ENCODE measurements around the gene ARPC1A. TPM values are rescaled to one million over a fixed set of nuclear protein-coding genes. Genes with fewer than 3 reads are reported as not detected.

The ARPC1A gene
- total and polyA plus RNA-seq, 2 donors from 2014 or later: 117 to 119 TPM

DNA sequence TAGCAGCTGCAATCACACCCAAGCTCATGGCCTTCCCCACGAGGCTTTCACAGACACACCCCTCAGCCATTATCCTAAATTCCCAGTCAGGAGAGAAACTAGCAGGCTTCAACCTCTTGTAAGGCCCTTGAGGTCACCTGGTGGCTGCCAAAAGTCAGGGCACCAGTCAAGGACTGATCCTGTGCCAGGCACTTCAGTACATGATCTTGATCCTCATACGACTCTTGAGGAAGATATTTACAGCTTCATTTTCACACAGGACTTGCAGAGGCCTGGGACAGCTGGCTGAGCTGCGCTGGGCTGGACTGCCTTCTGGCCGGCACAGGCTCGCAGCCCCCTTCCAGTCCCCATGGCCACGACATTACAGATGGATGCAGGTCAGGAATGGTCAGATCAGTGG, 73.9 kb downstream of the ARPC1A start:
- H3K9me3 ChIP-seq (ENCODE audit: control insufficient read depth in 2 of 3, insufficient read depth in 1 of 3, low read length in 3 of 3): no peaks in the 10 kb centered on the region
- no peaks in the 10 kb centered on the region for H3K27me3 ChIP-seq (ENCODE audit: control insufficient read depth, insufficient read depth, low read length)
- no peak overlapping the region for H3K27ac ChIP-seq (ENCODE audit: low read depth in 2 of 2, low read length in 2 of 2)
- intact Hi-C loops (cut with DNase I): no loop called here
- H3K4me1 ChIP-seq (ENCODE audit: control insufficient read depth in 2 of 3, insufficient read depth in 2 of 3, low read depth in 1 of 3, low read length in 3 of 3): peaks cover 0 to 3% (median 0%) of the 10 kb centered on the region in 3 donors
- TF ChIP-seq, protein P1, sequence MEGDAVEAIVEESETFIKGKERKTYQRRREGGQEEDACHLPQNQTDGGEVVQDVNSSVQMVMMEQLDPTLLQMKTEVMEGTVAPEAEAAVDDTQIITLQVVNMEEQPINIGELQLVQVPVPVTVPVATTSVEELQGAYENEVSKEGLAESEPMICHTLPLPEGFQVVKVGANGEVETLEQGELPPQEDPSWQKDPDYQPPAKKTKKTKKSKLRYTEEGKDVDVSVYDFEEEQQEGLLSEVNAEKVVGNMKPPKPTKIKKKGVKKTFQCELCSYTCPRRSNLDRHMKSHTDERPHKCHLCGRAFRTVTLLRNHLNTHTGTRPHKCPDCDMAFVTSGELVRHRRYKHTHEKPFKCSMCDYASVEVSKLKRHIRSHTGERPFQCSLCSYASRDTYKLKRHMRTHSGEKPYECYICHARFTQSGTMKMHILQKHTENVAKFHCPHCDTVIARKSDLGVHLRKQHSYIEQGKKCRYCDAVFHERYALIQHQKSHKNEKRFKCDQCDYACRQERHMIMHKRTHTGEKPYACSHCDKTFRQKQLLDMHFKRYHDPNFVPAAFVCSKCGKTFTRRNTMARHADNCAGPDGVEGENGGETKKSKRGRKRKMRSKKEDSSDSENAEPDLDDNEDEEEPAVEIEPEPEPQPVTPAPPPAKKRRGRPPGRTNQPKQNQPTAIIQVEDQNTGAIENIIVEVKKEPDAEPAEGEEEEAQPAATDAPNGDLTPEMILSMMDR (IDR thresholded peaks at IDR 0.05; ENCODE audit: borderline replicate concordance, extremely low read depth, insufficient read depth): no peak
- no peak overlapping the region for H3K4me3 ChIP-seq (ENCODE audit: low read length in 3 of 3)
- FAIRE-seq (no peak), DNase-seq (no peak)
- H3K9ac ChIP-seq (ENCODE audit: low read length in 3 of 3): no peak overlapping the region
- peaks cover 5 to 49% (median 38%) of the 10 kb centered on the region in 3 donors for H3K36me3 ChIP-seq (ENCODE audit: control insufficient read depth in 2 of 3, insufficient read depth in 3 of 3, low read length in 3 of 3)

- FAIRE-seq: no peak
- H3K9me3 ChIP-seq (ENCODE audit: control insufficient read depth in 2 of 3, insufficient read depth in 1 of 3, low read length in 3 of 3): no peaks in the 10 kb centered on the region
- peaks cover 0 to 20% (median 8%) of the 10 kb centered on the region in 3 donors for H3K4me1 ChIP-seq (ENCODE audit: control insufficient read depth in 2 of 3, insufficient read depth in 2 of 3, low read depth in 1 of 3, low read length in 3 of 3)
- no peak for DNase-seq
- H3K27ac ChIP-seq (ENCODE audit: low read depth in 2 of 2, low read length in 2 of 2): no peak overlapping the region
- TF ChIP-seq, protein P1 (IDR thresholded peaks at IDR 0.05; ENCODE audit: borderline replicate concordance, extremely low read depth, insufficient read depth): no peak
- H3K4me3 ChIP-seq (ENCODE audit: low read length in 3 of 3): no peak overlapping the region
- no peak overlapping the region for H3K9ac ChIP-seq (ENCODE audit: low read length in 3 of 3)
- intact Hi-C loops (cut with DNase I): no loop called here
- H3K27me3 ChIP-seq (ENCODE audit: control insufficient read depth, insufficient read depth, low read length): no peaks in the 10 kb centered on the region
- H3K36me3 ChIP-seq (ENCODE audit: control insufficient read depth in 2 of 3, insufficient read depth in 3 of 3, low read length in 3 of 3): peaks cover 5 to 40% (median 29%) of the 10 kb centered on the region in 3 donors
Measured at GRCh38 chr7:99402854-99403253, 77.2 kb downstream of the ARPC1A start.

GRCh38 chr7:99403764-99404163, 78.1 kb downstream of the ARPC1A start:
- DNase-seq (no peak), FAIRE-seq (no peak)
- TF ChIP-seq, protein P1 (IDR thresholded peaks at IDR 0.05; ENCODE audit: borderline replicate concordance, extremely low read depth, insufficient read depth): no peak
- Histone ChIP-seq H3K9me3 (ENCODE audit: control insufficient read depth in 2 of 3, insufficient read depth in 1 of 3, low read length in 3 of 3) (no peaks in the 10 kb centered on the region), H3K36me3 (ENCODE audit: control insufficient read depth in 2 of 3, insufficient read depth in 3 of 3, low read length in 3 of 3) (peaks cover 5 to 39% (median 27%) of the 10 kb centered on the region in 3 donors), H3K4me3 (ENCODE audit: low read length in 3 of 3) (no peak overlapping the region), H3K4me1 (ENCODE audit: control insufficient read depth in 2 of 3, insufficient read depth in 2 of 3, low read depth in 1 of 3, low read length in 3 of 3) (peaks cover 0 to 20% (median 8%) of the 10 kb centered on the region in 3 donors), H3K27ac (ENCODE audit: low read depth in 2 of 2, low read length in 2 of 2) (no peak overlapping the region), H3K9ac (ENCODE audit: low read length in 3 of 3) (no peak overlapping the region), H3K27me3 (ENCODE audit: control insufficient read depth, insufficient read depth, low read length) (no peaks in the 10 kb centered on the region)
- intact Hi-C loops (cut with DNase I): no loop called here

Data from kidney (tissue), 14 donors.